Spleen (tissue), 7 donors: Measurements from ENCODE around the gene NHEJ1.

Source experiments
- POLR2AphosphoS5 ChIP-seq, 3 donors: sonication (generic); formaldehyde crosslinking; IDR thresholded peaks; one replicate each; pipeline ENCODE4 v1.5.1; 2017; ENCODE audit warnings: antibody characterized with exemption in 3 of 3
- TF ChIP-seq, protein P1 (sequence below), 11 experiments: fragments of 200-600 bp in 7 of 11; fragments of 450-650 bp in 4 of 11; sonication (generic) in 4 of 11; IDR thresholded peaks in 8 of 11; conservative IDR thresholded peaks in 3 of 11; 1 replicate in 7 of 11; 2 replicates in 4 of 11; pipeline versions ENCODE4 v1.4.0 to v1.8.0; 2016 to 2021; ENCODE audit warnings: antibody characterized with exemption in 11 of 11, inconsistent platforms in 4 of 11, mild to moderate bottlenecking in 1 of 11
- donor health status: DM: no; HTN: no; CAD: no; lungs with moderate emphysema.
- donor health status: DM: no; HTN: no; CAD: no.
- donor health status: DM: no; HTN: no; CAD: no.

- TF ChIP-seq, protein P1, sequence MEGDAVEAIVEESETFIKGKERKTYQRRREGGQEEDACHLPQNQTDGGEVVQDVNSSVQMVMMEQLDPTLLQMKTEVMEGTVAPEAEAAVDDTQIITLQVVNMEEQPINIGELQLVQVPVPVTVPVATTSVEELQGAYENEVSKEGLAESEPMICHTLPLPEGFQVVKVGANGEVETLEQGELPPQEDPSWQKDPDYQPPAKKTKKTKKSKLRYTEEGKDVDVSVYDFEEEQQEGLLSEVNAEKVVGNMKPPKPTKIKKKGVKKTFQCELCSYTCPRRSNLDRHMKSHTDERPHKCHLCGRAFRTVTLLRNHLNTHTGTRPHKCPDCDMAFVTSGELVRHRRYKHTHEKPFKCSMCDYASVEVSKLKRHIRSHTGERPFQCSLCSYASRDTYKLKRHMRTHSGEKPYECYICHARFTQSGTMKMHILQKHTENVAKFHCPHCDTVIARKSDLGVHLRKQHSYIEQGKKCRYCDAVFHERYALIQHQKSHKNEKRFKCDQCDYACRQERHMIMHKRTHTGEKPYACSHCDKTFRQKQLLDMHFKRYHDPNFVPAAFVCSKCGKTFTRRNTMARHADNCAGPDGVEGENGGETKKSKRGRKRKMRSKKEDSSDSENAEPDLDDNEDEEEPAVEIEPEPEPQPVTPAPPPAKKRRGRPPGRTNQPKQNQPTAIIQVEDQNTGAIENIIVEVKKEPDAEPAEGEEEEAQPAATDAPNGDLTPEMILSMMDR (IDR thresholded peaks at IDR 0.05 in 8 of 11, conservative IDR thresholded peaks at IDR 0.05 in 3 of 11): no peak
- no peak for TF ChIP-seq POLR2AphosphoS5 (IDR thresholded peaks at IDR 0.05)
Observed at GRCh38 chr2:219174146-219174545, 13.5 kb upstream of the NHEJ1 start.
